ENCODE results near the gene NOX4. TPM values are rescaled to one million over a fixed set of nuclear protein-coding genes. Genes with fewer than 3 reads are reported as not detected.
"Not testable (repeated sequence)": the region's sequence is repeated elsewhere in the genome, so short reads cannot be mapped to it uniquely, and the experiment has no call there.

The NOX4 gene
- total RNA-seq, 2 donors from 2014 or later = not detected

GRCh38 chr11:89347071-89347470, 144.1 kb downstream of the NOX4 start:
- Mint-ChIP-seq H3K36me3 (ENCODE audit: low read depth) (no peaks in the 10 kb centered on the region), H3K27ac (no peak overlapping the region), H3K27me3 (no peaks in the 10 kb centered on the region), H3K4me1 (no peaks in the 10 kb centered on the region), H3K4me3 (no peak overlapping the region)
- no peak for DNase-seq
- no peak for ATAC-seq
- no peaks in the 10 kb centered on the region for H3K9me3 ChIP-seq (ENCODE audit: control insufficient read depth, low read length, poor library complexity, severe bottlenecking)

- no peak for ATAC-seq
- no peaks in the 10 kb centered on the region for H3K27me3 Mint-ChIP-seq
These were observed 144.6 kb downstream of the NOX4 start for GRCh38 chr11:89346601-89347000.

GRCh38 chr11:89342880-89343572, 148.1 kb downstream of the NOX4 start:
- not testable (repeated sequence) for H3K36me3 Mint-ChIP-seq (ENCODE audit: low read depth); H3K4me3 Mint-ChIP-seq; H3K4me1 Mint-ChIP-seq; H3K27ac Mint-ChIP-seq; H3K9me3 ChIP-seq (ENCODE audit: control insufficient read depth, low read length, poor library complexity, severe bottlenecking); ATAC-seq; DNase-seq; H3K27me3 Mint-ChIP-seq

More at GRCh38 chr11:89346601-89347000, 144.6 kb downstream of the NOX4 start:
- H3K4me3 Mint-ChIP-seq = no peak overlapping the region
- no peaks in the 10 kb centered on the region for H3K4me1 Mint-ChIP-seq
- DNase-seq = no peak
- no peaks in the 10 kb centered on the region for H3K9me3 ChIP-seq (ENCODE audit: control insufficient read depth, low read length, poor library complexity, severe bottlenecking)
- H3K27ac Mint-ChIP-seq = no peak overlapping the region
- H3K36me3 Mint-ChIP-seq (ENCODE audit: low read depth) = no peaks in the 10 kb centered on the region

GRCh38 chr11:89340450-89340849, 150.7 kb downstream of the NOX4 start:
- H3K9me3 ChIP-seq (ENCODE audit: control insufficient read depth, low read length, poor library complexity, severe bottlenecking); H3K27ac Mint-ChIP-seq; H3K4me1 Mint-ChIP-seq; ATAC-seq; H3K27me3 Mint-ChIP-seq; H3K36me3 Mint-ChIP-seq (ENCODE audit: low read depth); DNase-seq; H3K4me3 Mint-ChIP-seq: not testable (repeated sequence)

- not testable (repeated sequence) for H3K9me3 ChIP-seq (ENCODE audit: control insufficient read depth, low read length, poor library complexity, severe bottlenecking); DNase-seq; ATAC-seq; H3K4me1 Mint-ChIP-seq; H3K4me3 Mint-ChIP-seq; H3K27ac Mint-ChIP-seq; H3K36me3 Mint-ChIP-seq (ENCODE audit: low read depth); H3K27me3 Mint-ChIP-seq
These were observed 153.1 kb downstream of the NOX4 start for GRCh38 chr11:89338073-89338472.

- not testable (repeated sequence) for H3K9me3 ChIP-seq (ENCODE audit: control insufficient read depth, low read length, poor library complexity, severe bottlenecking); H3K36me3 Mint-ChIP-seq (ENCODE audit: low read depth); H3K27me3 Mint-ChIP-seq; H3K4me1 Mint-ChIP-seq; ATAC-seq; H3K27ac Mint-ChIP-seq; DNase-seq; H3K4me3 Mint-ChIP-seq
These were observed 154.0 kb downstream of the NOX4 start for GRCh38 chr11:89337100-89337650.

- H3K9me3 ChIP-seq (ENCODE audit: control insufficient read depth, low read length, poor library complexity, severe bottlenecking); H3K36me3 Mint-ChIP-seq (ENCODE audit: low read depth); H3K27ac Mint-ChIP-seq; H3K4me1 Mint-ChIP-seq; H3K27me3 Mint-ChIP-seq; DNase-seq; H3K4me3 Mint-ChIP-seq; ATAC-seq: not testable (repeated sequence)
These were observed 157.5 kb downstream of the NOX4 start for GRCh38 chr11:89333704-89334103.

- H3K27ac Mint-ChIP-seq; DNase-seq; H3K36me3 Mint-ChIP-seq (ENCODE audit: low read depth); ATAC-seq; H3K9me3 ChIP-seq (ENCODE audit: control insufficient read depth, low read length, poor library complexity, severe bottlenecking); H3K4me1 Mint-ChIP-seq; H3K4me3 Mint-ChIP-seq; H3K27me3 Mint-ChIP-seq: not testable (repeated sequence)
These were observed 159.2 kb downstream of the NOX4 start for GRCh38 chr11:89331940-89332339.

GRCh38 chr11:89327885-89328284, 163.3 kb downstream of the NOX4 start:
- no peak overlapping the region for H3K4me3 Mint-ChIP-seq
- DNase-seq (no peak), ATAC-seq (no peak)
- no peaks in the 10 kb centered on the region for H3K4me1 Mint-ChIP-seq
- no peaks in the 10 kb centered on the region for H3K36me3 Mint-ChIP-seq (ENCODE audit: low read depth)
- no peaks in the 10 kb centered on the region for H3K27me3 Mint-ChIP-seq
- H3K27ac Mint-ChIP-seq = no peak overlapping the region
- H3K9me3 ChIP-seq (ENCODE audit: control insufficient read depth, low read length, poor library complexity, severe bottlenecking) = no peaks in the 10 kb centered on the region

- ATAC-seq = no peak
- no peak overlapping the region for H3K4me3 Mint-ChIP-seq
- DNase-seq = no peak
- H3K27me3 Mint-ChIP-seq = no peaks in the 10 kb centered on the region
- H3K9me3 ChIP-seq (ENCODE audit: control insufficient read depth, low read length, poor library complexity, severe bottlenecking) = no peaks in the 10 kb centered on the region
- no peak overlapping the region for H3K27ac Mint-ChIP-seq
- no peaks in the 10 kb centered on the region for H3K36me3 Mint-ChIP-seq (ENCODE audit: low read depth)
- H3K4me1 Mint-ChIP-seq = no peaks in the 10 kb centered on the region
These were observed 169.8 kb downstream of the NOX4 start for GRCh38 chr11:89321401-89321800.

- not testable (repeated sequence) for H3K9me3 ChIP-seq (ENCODE audit: control insufficient read depth, low read length, poor library complexity, severe bottlenecking); H3K27me3 Mint-ChIP-seq; H3K4me3 Mint-ChIP-seq; H3K4me1 Mint-ChIP-seq; H3K36me3 Mint-ChIP-seq (ENCODE audit: low read depth); ATAC-seq; DNase-seq; H3K27ac Mint-ChIP-seq
These were observed 180.6 kb downstream of the NOX4 start for GRCh38 chr11:89310607-89311006.

- not testable (repeated sequence) for H3K36me3 Mint-ChIP-seq (ENCODE audit: low read depth); H3K27ac Mint-ChIP-seq; ATAC-seq; DNase-seq; H3K4me1 Mint-ChIP-seq; H3K4me3 Mint-ChIP-seq; H3K27me3 Mint-ChIP-seq; H3K9me3 ChIP-seq (ENCODE audit: control insufficient read depth, low read length, poor library complexity, severe bottlenecking)
These were observed 181.7 kb downstream of the NOX4 start for GRCh38 chr11:89309321-89309985.

GRCh38 chr11:89308272-89308671, 182.9 kb downstream of the NOX4 start:
- not testable (repeated sequence) for ATAC-seq; H3K27me3 Mint-ChIP-seq; H3K4me1 Mint-ChIP-seq; H3K36me3 Mint-ChIP-seq (ENCODE audit: low read depth); H3K4me3 Mint-ChIP-seq; H3K9me3 ChIP-seq (ENCODE audit: control insufficient read depth, low read length, poor library complexity, severe bottlenecking); H3K27ac Mint-ChIP-seq; DNase-seq

- ATAC-seq; H3K27me3 Mint-ChIP-seq; H3K4me1 Mint-ChIP-seq; DNase-seq; H3K36me3 Mint-ChIP-seq (ENCODE audit: low read depth); H3K4me3 Mint-ChIP-seq; H3K27ac Mint-ChIP-seq; H3K9me3 ChIP-seq (ENCODE audit: control insufficient read depth, low read length, poor library complexity, severe bottlenecking): not testable (repeated sequence)
These were observed 188.1 kb downstream of the NOX4 start for GRCh38 chr11:89303029-89303428.
